Fibroblast of the aortic adventitia (primary cell): ENCODE results near the gene PTBP1. TPM values are rescaled to one million over a fixed set of nuclear protein-coding genes. Genes with fewer than 3 reads are reported as not detected.

Source experiments
- DNase-seq: peaks from one replicate; pipeline ENCODE4 v3.0.0-alpha.2; 2010; ENCODE audit warnings: low read depth
- H3K4me3 ChIP-seq: 2 replicates; pipeline ENCODE4 v1.5.1; 2011; ENCODE audit warnings: low read depth, mild to moderate bottlenecking, control low read depth, low read length, moderate library complexity
- CTCF ChIP-seq: IDR thresholded peaks from 2 replicates; pipeline ENCODE4 v1.5.1; 2011; ENCODE audit warnings: mild to moderate bottlenecking, low read length, control low read depth, inconsistent platforms; ENCODE audit not compliant: insufficient read depth
- total RNA-seq: library from RNA; depleted of rRNA; stranded (reverse); fragments of >200 nt; gene quantifications from 2 replicates; pipeline ENCODE4 v1.2.3, GENCODE V29; 2012; ENCODE audit warnings: low replicate concordance

The PTBP1 gene
- total RNA-seq, 1 donor = 121 TPM

GRCh38 chr19:805166-805551 is 7.9 kb downstream of the PTBP1 start:
- no peak overlapping the region for H3K4me3 ChIP-seq
- no peak for TF ChIP-seq CTCF
- no peak for DNase-seq

DNA sequence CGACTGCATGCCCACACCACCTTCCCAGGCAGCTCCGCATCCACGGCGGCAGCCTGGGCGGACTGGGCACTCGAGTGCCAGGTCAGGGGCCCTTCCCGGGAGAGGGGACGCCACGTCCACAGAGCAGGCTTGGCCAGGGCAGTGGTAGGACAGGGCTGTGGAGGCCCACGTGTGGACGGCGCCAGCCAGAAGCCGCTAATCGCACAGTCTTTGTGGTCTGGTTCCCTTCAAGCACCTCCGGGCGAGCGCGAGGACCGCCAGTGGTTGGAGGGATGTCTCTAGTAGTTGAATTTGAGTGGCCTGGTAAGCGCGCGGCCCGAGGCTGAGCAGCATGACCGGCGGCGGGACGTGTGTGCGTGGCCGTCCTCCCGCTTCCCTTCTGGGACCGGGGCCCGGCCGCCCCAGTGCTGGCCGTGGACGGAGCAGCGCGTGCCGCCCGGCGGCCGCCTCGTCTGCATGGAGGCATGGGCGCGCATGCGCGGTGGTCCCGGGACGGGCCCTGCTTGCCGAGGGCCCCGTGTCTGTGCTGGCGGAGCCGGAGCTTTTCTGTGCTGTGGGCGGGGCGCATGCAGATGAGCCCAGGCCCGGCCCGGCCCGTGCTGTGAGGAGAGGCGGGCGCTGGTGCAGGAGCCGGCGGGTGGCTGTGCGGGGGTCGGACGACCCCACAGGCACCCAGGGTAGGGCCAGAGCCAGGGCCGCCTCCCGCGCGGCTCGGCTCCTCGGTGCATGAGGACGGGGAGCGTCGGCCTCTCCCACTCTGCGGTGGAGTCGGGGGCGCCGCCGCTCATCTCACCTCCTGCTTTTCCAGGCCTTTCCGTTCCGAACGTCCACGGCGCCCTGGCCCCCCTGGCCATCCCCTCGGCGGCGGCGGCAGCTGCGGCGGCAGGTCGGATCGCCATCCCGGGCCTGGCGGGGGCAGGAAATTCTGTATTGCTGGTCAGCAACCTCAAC is 8.6 kb downstream of the PTBP1 start:
- TF ChIP-seq CTCF = no peak
- no peak for DNase-seq
- no peak overlapping the region for H3K4me3 ChIP-seq

- DNase-seq = no peak
- TF ChIP-seq CTCF = no peak
- H3K4me3 ChIP-seq = no peak overlapping the region
Measured at GRCh38 chr19:806815-807421, 9.7 kb downstream of the PTBP1 start.

DNA sequence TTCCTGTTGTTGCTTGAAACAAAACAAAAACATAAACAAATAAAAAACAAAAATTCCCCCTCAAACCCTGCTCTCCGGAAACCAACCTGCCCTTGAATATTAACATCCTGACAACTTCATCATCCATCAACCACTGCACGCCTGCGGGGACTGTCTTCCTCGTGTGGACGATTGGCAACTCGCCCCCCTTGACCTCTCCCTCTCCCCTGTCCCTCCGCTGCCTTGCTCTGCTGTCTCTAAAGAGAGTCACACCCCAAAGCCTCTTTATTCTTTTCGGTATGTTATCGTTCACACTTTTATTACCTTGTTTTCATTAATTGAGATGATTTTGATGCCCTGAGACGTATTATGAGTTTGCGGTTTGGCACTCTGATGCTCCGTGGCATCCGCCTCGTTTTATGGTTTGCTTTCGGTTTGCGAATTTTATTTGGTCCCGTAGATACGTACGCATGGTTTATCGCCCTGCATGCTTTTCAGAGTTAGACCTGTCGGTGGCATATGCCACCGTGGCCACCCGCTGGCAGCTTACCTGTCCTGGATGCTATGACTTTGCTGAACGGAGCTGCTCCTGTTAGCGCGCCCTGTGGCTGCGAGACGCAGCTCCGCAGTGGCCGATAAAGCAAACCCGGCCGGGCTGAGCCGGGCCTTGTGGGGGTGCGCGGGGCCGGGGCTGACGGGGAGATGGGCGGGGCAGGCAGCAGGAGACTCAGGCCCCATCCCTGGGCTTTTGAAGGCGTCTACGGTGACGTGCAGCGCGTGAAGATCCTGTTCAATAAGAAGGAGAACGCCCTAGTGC is 10.6 kb downstream of the PTBP1 start:
- DNase-seq = no peak

GRCh38 chr19:808423-808775 is 11.1 kb downstream of the PTBP1 start:
- no peak overlapping the region for H3K4me3 ChIP-seq
- no peak for TF ChIP-seq CTCF
- no peak for DNase-seq

More for the DNA sequence above, 10.6 kb downstream of the PTBP1 start:
- TF ChIP-seq CTCF = no peak
- H3K4me3 ChIP-seq = no peak overlapping the region

DNA sequence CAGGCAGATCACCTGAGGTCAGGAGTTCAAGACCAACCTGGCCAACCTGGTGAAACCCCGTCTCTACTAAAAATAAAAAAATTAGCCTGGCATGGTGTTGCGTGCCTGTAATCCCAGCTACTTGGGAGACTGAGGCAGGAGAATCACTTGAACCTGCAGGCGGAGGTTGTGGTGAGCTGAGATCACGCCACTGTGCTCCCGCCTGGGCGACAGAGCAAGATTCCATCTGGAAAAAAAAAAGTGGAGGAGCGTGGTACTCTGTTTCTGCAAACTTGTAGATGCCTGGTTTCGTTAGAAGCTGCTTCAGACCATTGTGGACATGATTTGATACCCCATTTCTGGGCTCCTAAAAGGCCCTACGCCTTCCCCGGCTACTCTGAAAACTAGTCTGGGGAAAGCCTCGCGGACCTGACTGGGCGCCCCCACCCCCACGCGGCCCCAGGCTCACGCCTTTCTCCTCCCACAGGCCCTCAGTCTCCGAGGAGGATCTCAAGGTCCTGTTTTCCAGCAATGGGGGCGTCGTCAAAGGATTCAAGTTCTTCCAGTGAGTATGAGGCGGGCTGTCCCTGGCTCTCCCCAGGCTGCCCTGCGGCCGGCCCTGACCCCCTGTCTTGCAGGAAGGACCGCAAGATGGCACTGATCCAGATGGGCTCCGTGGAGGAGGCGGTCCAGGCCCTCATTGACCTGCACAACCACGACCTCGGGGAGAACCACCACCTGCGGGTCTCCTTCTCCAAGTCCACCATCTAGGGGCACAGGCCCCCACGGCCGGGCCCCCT is 13.0 kb downstream of the PTBP1 start:
- DNase-seq = no peak
- TF ChIP-seq CTCF = no peak
- no peak overlapping the region for H3K4me3 ChIP-seq
